GM12864 (cell line): ENCODE measurements around the gene NCMAP.

Experiments used
- DNase-seq: peaks from one replicate; pipeline ENCODE4 v3.0.0-alpha.2; 2011; ENCODE audit warnings: low read depth
- H3K4me3 ChIP-seq: 2 replicates; pipeline ENCODE4 v1.5.1; 2011; ENCODE audit warnings: mild to moderate bottlenecking, low read depth, low read length, control low read depth
- CTCF ChIP-seq: IDR thresholded peaks from 2 replicates; pipeline ENCODE4 v1.5.1; 2011; ENCODE audit warnings: low read depth, mild to moderate bottlenecking, moderate library complexity, low read length, control low read depth, inconsistent platforms; ENCODE audit errors: missing control alignments

Gene NCMAP

DNA sequence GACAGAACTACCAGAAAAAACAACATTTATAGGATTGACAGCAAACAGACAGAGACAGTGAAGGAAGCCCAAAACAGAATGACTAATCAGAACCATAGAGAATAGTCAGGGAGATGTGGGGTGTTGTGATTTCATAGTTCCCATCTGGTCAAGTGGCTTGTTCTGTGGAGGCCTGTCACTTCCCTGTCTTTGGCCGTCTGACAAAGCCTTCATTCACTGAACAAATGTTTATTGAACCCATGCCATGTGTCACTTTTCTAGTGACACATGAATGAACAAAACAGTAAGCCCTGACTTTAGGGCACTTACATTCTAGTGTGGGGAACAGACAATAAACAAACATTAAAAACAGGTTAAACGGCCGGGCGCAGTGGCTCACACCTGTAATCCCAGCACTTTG lies 84.0 kb downstream of the NCMAP start:
- no peak for DNase-seq
- TF ChIP-seq CTCF: no peak
- no peak overlapping the region for H3K4me3 ChIP-seq

DNA sequence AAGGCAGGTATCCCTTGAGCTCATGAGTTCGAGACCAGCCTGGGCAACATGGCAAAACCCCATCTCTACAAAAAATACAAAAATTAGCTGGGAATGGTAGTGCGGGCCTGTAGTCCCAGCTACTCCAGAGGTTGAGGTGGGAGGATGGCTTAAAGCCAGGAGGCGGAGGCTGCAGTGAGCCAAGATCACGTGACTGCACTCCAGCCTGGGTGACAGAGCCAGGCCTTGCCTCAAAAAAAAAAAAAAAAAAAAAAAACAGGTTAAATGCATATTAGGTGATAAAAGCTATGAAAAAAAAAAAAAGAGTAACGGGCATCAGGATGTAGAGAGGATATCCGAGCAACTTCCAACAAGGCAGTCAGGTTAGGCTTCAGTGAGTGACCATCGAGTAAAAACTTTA lies 84.4 kb downstream of the NCMAP start:
- no peak for TF ChIP-seq CTCF
- no peak for DNase-seq
- no peak overlapping the region for H3K4me3 ChIP-seq

- TF ChIP-seq CTCF: no peak
- no peak for DNase-seq
- H3K4me3 ChIP-seq: peak overlapping the region; percentile 53
Measured at GRCh38 chr1:24641646-24642151, 85.8 kb downstream of the NCMAP start.

GRCh38 chr1:24642481-24643362 lies 86.8 kb downstream of the NCMAP start, which contains the start of gene SRRM1:
SRRM1 (plus strand) TSS chr1:24643302; CDS start chr1:24643327, 25 bp downstream.
- H3K4me3 ChIP-seq: peak within 1 kb of the TSS; percentile 100
- peak; percentile 99 for DNase-seq
- peak; percentile 9 for TF ChIP-seq CTCF

GRCh38 chr1:24643363-24644099 lies 87.6 kb downstream of the NCMAP start:
- no peak for TF ChIP-seq CTCF
- DNase-seq: no peak
- H3K4me3 ChIP-seq: peak overlapping the region; percentile 99

DNA sequence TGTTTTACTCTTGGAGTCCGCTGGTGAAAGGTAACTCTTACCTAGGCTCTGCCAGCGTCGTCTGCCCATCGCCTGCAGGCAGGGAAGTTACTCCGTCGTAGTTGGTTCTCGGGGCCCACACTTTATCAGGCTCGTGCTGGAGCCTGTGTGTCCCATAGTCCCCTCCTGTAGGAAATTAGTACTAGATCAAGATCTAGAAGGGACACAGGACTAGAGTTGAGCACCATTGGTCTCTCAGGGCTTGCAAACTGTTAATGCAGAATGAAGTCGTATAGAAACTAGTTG lies 88.2 kb downstream of the NCMAP start:
- DNase-seq: no peak
- peak overlapping the region; percentile 99 for H3K4me3 ChIP-seq
- no peak for TF ChIP-seq CTCF
